ENCODE results near the gene ZBTB4. TPM values are rescaled to one million over a fixed set of nuclear protein-coding genes. Genes with fewer than 3 reads are reported as not detected.
A peak's percentile ranks its signal among the peaks of the same experiment; 100 is the strongest.

ZBTB4 gene
- total and polyA plus RNA-seq, 8 donors, result 15.8 to 31.5 (median 20.1) TPM

- no peaks in the 10 kb centered on the region for H3K36me3 ChIP-seq
- H3K27ac ChIP-seq, result no peak overlapping the region
- intact Hi-C loops (cut with DNase I; ENCODE audit: low total_unique reads), result loop anchor here (10.0 kb wide), 1 partner anchor 62 kb away; no protein-coding TSS in a partner anchor
- no peak for TF ChIP-seq POLR2A (IDR thresholded peaks at IDR 0.05)
- no peak for TF ChIP-seq POLR2AphosphoS5 (IDR thresholded peaks at IDR 0.05)
- TF ChIP-seq CTCF (IDR thresholded peaks at IDR 0.05), result no peak
- TF ChIP-seq EP300 (IDR thresholded peaks at IDR 0.05), result no peak
- H3K9me3 ChIP-seq, result no peaks in the 10 kb centered on the region
- no peak for DNase-seq
- WGBS, 5 donors, result 89 to 94% (median 93%) methylated on average over 28 to 33 of the region's 33 CpGs
- no peaks in the 10 kb centered on the region for H3K4me1 ChIP-seq
- no peak overlapping the region for H3K4me3 ChIP-seq
- H3K27me3 ChIP-seq, result no peaks in the 10 kb centered on the region
Measured at GRCh38 chr17:7426203-7426863, 53.1 kb downstream of the ZBTB4 start.

GRCh38 chr17:7425756-7426155 is 53.7 kb downstream of the ZBTB4 start:
- Histone ChIP-seq H3K4me1 (no peaks in the 10 kb centered on the region), H3K27ac (no peak overlapping the region), H3K4me3 (no peak overlapping the region), H3K9me3 (no peaks in the 10 kb centered on the region), H3K36me3 (no peaks in the 10 kb centered on the region), H3K27me3 (no peaks in the 10 kb centered on the region)
- TF ChIP-seq EP300 (IDR thresholded peaks at IDR 0.05) (no peak), POLR2AphosphoS5 (IDR thresholded peaks at IDR 0.05) (no peak), POLR2A (IDR thresholded peaks at IDR 0.05) (no peak), CTCF (IDR thresholded peaks at IDR 0.05) (no peak)
- no peak for DNase-seq
- WGBS, 5 donors, result 79 to 91% (median 85%) methylated on average over 7 to 8 of the region's 8 CpGs
- intact Hi-C loops (cut with DNase I; ENCODE audit: low total_unique reads), result loop anchor here (10.0 kb wide), 1 partner anchor 61 kb away; no protein-coding TSS in a partner anchor

GRCh38 chr17:7425316-7425715 is 54.1 kb downstream of the ZBTB4 start, which contains the start of gene SPEM2:
Gene SPEM2 (plus strand): TSS chr17:7425616. CDS start chr17:7425689, 73 bp downstream.
- no peak within 1 kb of the TSS for H3K27ac ChIP-seq
- H3K36me3 ChIP-seq, result no peaks in the 10 kb centered on the region
- no peak for DNase-seq
- H3K9me3 ChIP-seq, result no peaks in the 10 kb centered on the region
- WGBS, 5 donors, result 47 to 83% (median 57%) methylated on average over 6 to 7 of the region's 7 CpGs
- H3K27me3 ChIP-seq, result no peaks in the 10 kb centered on the region
- no peaks in the 10 kb centered on the region for H3K4me1 ChIP-seq
- H3K4me3 ChIP-seq, result no peak within 1 kb of the TSS
- TF ChIP-seq CTCF (IDR thresholded peaks at IDR 0.05), result no peak
- no peak for TF ChIP-seq EP300 (IDR thresholded peaks at IDR 0.05)
- TF ChIP-seq POLR2A (IDR thresholded peaks at IDR 0.05), result no peak
- no peak for TF ChIP-seq POLR2AphosphoS5 (IDR thresholded peaks at IDR 0.05)
- intact Hi-C loops (cut with DNase I; ENCODE audit: low total_unique reads), result loop anchor here (10.0 kb wide), 1 partner anchor 61 kb away; no protein-coding TSS in a partner anchor

GRCh38 chr17:7423679-7424078 is 55.8 kb downstream of the ZBTB4 start:
- no peaks in the 10 kb centered on the region for H3K4me1 ChIP-seq
- no peaks in the 10 kb centered on the region for H3K27me3 ChIP-seq
- DNase-seq, result peak in 1 of 2 donors; percentile 43
- WGBS, 5 donors, result 46 to 71% (median 59%) methylated on average over 4 of the region's 4 CpGs
- H3K36me3 ChIP-seq, result no peaks in the 10 kb centered on the region
- H3K9me3 ChIP-seq, result no peaks in the 10 kb centered on the region
- H3K4me3 ChIP-seq, result no peak overlapping the region
- TF ChIP-seq EP300 (IDR thresholded peaks at IDR 0.05) (no peak), CTCF (IDR thresholded peaks at IDR 0.05) (no peak), POLR2A (IDR thresholded peaks at IDR 0.05) (no peak)
- intact Hi-C loops (cut with DNase I; ENCODE audit: low total_unique reads), result loop anchor here (10.0 kb wide), 1 partner anchor 59 kb away; no protein-coding TSS in a partner anchor
- H3K27ac ChIP-seq, result no peak overlapping the region

All from stomach (tissue), 9 donors.